Stimulated activated naive CD8-positive, alpha-beta T cell treated with anti-CD3 and anti-CD28 coated beads, Interleukin-15, Interleukin-2, amounts not matched to agents 100 ng/mL and 50 ng/mL, for 24 hours (primary cell): ENCODE data around the gene EPS8L2.
A peak's percentile ranks its signal among the peaks of the same experiment; 100 is the strongest.

Experiments used
- H3K27ac Mint-ChIP-seq: one replicate; pipeline ENCODE4 v1.8.0; 2021; ENCODE audit warnings: mild to moderate bottlenecking, mixed read lengths
- H3K27me3 Mint-ChIP-seq: one replicate; pipeline ENCODE4 v1.8.0; 2021; ENCODE audit warnings: mixed read lengths
- H3K36me3 Mint-ChIP-seq: one replicate; pipeline ENCODE4 v1.8.0; 2021; ENCODE audit warnings: low read depth, mixed read lengths
- H3K4me1 Mint-ChIP-seq: one replicate; pipeline ENCODE4 v1.8.0; 2021; ENCODE audit warnings: low read depth, mixed read lengths
- H3K4me3 Mint-ChIP-seq: one replicate; pipeline ENCODE4 v1.8.0; 2021; ENCODE audit warnings: mild to moderate bottlenecking, mixed read lengths
- H3K9me3 Mint-ChIP-seq: one replicate; pipeline ENCODE4 v1.8.0; 2021; ENCODE audit warnings: mixed read lengths

EPS8L2 gene

DNA sequence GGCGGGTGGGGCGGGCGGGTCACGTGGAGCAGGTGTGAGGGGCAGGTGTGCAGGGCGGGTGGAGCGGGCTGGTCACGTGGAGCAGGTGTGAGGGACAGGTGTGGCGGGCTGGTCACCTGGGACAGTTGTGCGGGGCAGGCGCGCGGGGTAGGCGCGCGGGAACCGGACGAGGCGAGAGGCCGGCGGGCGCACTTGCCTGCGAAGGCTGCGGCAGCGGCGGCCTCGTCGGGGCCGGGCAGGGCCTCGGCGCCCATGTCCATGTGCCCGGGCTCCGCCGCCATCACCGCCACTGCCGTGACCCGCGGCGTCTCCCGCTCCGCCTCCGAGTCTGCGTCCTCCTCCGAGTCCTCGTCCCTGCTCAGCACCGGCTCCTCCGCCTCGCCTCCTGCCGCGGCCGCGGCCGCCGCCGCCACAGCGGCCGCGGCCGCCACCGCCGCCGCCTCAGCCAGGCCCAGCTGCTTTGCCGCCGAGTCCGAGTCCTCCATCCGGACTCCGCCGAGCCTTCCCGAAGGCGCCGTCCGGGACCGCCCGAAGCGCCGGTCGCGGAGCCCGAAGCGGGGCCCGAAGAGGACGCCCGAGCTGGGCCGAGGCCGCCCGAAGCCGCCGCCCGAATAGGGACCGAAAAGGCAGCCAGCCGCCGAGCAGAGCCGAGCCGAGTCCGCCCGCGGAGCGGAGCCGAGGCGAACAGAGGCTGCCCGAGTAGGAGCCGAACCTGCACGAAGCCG lies 11.3 kb upstream of the EPS8L2 start, which contains the start of gene DEAF1:
TSS of gene DEAF1 (minus strand) at position 660 of the 725 bp plus-strand sequence. CDS start at position 485, 175 bp downstream.
- Mint-ChIP-seq H3K4me1 (peaks cover 52% of the 10 kb centered on the region), H3K9me3 (no peaks in the 10 kb centered on the region), H3K36me3 (peaks cover 15% of the 10 kb centered on the region), H3K27me3 (no peaks in the 10 kb centered on the region), H3K27ac (peak within 1 kb of the TSS; percentile 94), H3K4me3 (peak within 1 kb of the TSS; percentile 90)

DNA sequence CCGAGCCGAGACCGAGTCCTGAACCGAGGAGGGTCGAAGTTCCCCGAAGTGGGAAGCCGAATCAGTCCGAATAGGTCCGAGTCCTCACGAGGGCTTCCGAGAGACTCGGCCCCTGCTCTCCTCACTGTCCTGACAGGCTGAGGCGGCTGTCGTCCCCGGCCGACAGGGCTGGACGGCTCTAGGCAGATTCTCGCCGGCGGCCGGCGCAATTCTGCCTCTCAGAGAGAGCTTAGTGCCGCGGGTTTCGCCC lies 10.8 kb upstream of the EPS8L2 start:
- Mint-ChIP-seq H3K27me3 (no peaks in the 10 kb centered on the region), H3K9me3 (no peaks in the 10 kb centered on the region), H3K27ac (peak overlapping the region; percentile 94), H3K4me3 (peak overlapping the region; percentile 90), H3K4me1 (peaks cover 52% of the 10 kb centered on the region), H3K36me3 (peaks cover 15% of the 10 kb centered on the region)

DNA sequence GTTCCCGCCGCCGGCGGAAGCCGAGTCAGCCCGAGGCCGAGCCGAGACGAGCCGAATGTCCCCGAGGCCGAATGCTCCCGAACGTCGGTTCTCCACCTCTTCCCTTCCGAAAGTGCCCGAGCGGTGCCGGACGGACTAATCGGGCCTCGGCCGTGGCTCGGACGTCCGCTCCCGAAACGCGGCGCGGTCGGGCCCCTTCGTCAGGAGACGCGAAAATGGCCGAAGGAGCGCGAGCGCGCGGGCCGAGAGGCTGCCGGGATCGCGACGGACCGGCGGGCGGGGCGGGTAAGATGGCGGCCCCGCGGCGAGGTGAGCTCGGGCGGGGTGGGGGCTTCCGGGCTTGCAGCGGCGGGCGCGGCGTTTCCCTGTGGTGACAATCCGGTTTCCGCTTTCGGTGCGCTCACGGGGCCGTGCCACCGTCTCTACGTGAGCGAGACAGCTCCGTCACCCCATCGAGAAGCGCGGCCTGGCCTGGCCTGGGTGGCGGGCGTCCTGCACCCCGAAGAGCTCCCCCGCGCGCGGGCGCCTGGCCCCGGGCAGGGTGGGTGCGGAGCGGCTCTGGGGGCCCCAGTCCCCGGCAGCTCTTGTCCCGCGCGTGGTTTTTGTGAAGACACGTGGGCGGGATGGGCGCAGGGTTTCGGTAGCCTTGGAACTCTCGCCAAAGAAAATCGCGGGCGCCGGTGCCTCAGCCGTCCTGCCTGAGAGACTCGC lies 10.3 kb upstream of the EPS8L2 start, which contains the start of gene TMEM80:
TSS of gene TMEM80 (plus strand) at position 279 of the 711 bp plus-strand sequence. CDS start at position 291, 12 bp downstream.
- Mint-ChIP-seq H3K4me1 (peaks cover 51% of the 10 kb centered on the region), H3K4me3 (peak within 1 kb of the TSS; percentile 90), H3K27ac (peak within 1 kb of the TSS; percentile 94), H3K9me3 (no peaks in the 10 kb centered on the region), H3K36me3 (peaks cover 14% of the 10 kb centered on the region), H3K27me3 (no peaks in the 10 kb centered on the region)

DNA sequence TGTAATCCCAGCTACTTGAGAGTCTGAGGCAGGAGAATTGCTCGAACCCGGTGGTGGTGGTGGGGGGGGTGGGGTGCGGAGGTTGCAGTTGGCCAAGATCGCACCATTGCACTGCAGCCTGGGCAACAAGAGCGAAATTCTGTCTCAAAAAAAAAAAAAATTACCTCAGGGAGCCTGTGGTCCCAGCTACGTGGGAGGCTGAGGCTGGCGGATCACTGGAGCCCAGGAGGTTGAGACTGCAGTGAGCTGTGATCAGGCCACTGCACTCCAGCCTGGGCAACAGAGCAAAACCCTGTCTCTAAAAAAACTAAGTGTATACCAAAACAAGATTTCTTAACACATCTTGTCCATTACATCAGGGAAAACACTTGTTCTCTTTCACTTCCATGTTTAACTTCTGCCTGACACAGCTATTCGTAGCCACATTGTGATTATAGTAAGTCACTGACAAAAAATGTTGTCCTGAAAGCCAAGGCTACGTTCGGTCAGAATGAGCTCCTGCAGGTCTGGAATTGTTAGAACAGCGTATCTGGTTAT lies 9.0 kb upstream of the EPS8L2 start:
- Mint-ChIP-seq H3K4me3 (peak overlapping the region; percentile 90), H3K4me1 (peaks cover 40% of the 10 kb centered on the region), H3K36me3 (peaks cover 5% of the 10 kb centered on the region), H3K9me3 (no peaks in the 10 kb centered on the region), H3K27ac (peak overlapping the region; percentile 34), H3K27me3 (no peaks in the 10 kb centered on the region)

DNA sequence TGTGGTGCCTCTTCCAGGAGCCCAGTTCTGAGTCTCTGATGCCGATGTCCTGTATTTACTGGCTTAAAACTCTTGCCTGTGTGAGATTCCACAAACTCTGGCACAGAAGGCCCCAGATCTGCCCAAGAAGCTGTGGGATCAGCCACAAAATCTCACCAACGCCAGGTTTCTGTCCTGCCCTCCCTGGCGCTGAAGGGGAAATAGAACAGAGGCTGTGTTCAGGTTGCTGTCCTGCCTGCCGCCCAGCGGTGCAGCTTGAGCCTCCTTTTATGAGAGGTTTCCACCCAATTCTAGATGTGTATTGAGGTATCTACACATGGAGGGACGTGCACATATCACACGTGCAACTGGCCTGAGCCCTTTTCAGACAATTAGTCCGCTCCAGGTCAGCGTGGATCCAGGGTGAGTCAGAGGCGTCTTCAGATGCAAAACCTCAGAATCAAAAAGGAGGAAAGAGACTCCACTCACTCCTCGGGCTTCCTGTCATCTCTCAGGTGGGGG lies 8.2 kb upstream of the EPS8L2 start:
- H3K27me3 Mint-ChIP-seq = no peaks in the 10 kb centered on the region
- H3K27ac Mint-ChIP-seq = peak overlapping the region; percentile 43
- no peaks in the 10 kb centered on the region for H3K9me3 Mint-ChIP-seq
- H3K36me3 Mint-ChIP-seq = peaks cover 4% of the 10 kb centered on the region
- peaks cover 34% of the 10 kb centered on the region for H3K4me1 Mint-ChIP-seq
- H3K4me3 Mint-ChIP-seq = no peak overlapping the region

DNA sequence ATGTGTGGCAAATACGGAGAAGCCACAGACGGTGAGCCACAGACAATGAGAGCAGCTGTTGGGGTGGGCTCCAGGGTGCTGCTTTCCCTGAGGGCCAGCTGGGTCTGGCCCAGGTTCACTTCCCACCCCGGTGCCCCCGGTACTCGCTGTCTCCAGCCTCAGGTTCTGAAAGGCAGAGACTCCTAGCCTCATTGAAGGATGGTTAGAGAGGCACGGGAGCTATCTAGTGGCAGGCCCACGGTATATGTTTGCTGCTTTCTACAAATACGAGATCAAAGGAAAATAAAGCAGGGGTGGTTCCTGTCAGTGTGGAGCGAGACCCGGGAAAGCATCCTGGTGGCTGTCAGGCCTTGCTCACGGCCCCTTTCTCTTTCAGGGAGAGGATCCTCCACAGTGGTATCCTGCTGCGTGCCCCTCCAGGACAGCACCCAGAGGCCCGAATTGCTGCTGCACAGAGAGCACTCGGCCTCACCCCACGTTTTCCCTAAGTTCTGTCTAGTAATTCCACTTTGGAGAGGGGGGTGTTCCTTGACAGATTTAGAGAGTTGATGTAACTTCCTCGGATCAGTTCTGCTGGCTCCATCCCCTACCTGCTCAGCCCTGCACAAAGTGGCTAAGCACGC lies 7.4 kb upstream of the EPS8L2 start:
- H3K27me3 Mint-ChIP-seq = no peaks in the 10 kb centered on the region
- H3K4me3 Mint-ChIP-seq = no peak overlapping the region
- H3K27ac Mint-ChIP-seq = peak overlapping the region; percentile 43
- H3K9me3 Mint-ChIP-seq = no peaks in the 10 kb centered on the region
- H3K36me3 Mint-ChIP-seq = no peaks in the 10 kb centered on the region
- H3K4me1 Mint-ChIP-seq = peaks cover 27% of the 10 kb centered on the region

DNA sequence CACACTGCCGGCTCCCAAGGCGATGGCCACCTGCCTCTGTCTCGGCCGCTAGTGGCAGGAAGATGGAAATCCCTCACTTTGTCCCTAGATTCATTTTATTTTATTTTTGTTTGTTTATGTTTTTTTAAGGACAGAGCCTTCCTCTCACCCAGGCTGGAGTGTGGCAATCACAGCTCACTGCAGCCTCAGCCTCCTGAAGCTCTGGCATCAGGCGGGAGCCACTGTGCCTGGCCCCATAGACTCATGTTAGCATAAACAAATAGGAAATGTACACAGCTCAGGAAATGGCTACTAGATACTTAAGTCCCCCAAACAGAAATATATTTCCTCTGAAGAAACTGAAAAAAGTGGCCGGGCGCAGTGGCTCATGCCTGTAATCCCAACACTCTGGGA lies 6.9 kb upstream of the EPS8L2 start:
- Mint-ChIP-seq H3K9me3 (no peaks in the 10 kb centered on the region), H3K27ac (no peak overlapping the region), H3K4me1 (peaks cover 26% of the 10 kb centered on the region), H3K36me3 (no peaks in the 10 kb centered on the region), H3K27me3 (no peaks in the 10 kb centered on the region), H3K4me3 (no peak overlapping the region)

DNA sequence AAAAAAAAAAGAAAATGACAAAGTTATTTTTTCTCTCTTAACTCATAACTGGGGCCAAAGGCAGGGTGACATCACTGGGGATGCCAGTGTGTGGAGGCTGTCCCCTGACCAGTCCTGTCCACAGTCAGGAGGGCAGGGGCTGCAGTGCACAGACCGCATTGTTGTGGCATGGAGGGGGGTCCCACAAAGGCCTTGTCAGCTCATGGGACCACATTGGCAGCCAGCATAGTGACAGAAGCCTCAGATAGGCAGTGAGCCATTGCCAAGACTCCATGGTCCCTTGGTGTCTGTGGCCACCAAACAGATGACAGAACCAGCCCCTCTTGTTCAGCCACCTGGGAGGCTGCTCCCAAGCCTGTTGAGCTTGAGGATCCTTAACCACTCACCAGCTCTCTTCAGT lies 6.3 kb upstream of the EPS8L2 start:
- no peaks in the 10 kb centered on the region for H3K9me3 Mint-ChIP-seq
- H3K36me3 Mint-ChIP-seq = no peaks in the 10 kb centered on the region
- H3K4me3 Mint-ChIP-seq = no peak overlapping the region
- H3K27ac Mint-ChIP-seq = peak overlapping the region; percentile 45
- no peaks in the 10 kb centered on the region for H3K27me3 Mint-ChIP-seq
- H3K4me1 Mint-ChIP-seq = peaks cover 26% of the 10 kb centered on the region

DNA sequence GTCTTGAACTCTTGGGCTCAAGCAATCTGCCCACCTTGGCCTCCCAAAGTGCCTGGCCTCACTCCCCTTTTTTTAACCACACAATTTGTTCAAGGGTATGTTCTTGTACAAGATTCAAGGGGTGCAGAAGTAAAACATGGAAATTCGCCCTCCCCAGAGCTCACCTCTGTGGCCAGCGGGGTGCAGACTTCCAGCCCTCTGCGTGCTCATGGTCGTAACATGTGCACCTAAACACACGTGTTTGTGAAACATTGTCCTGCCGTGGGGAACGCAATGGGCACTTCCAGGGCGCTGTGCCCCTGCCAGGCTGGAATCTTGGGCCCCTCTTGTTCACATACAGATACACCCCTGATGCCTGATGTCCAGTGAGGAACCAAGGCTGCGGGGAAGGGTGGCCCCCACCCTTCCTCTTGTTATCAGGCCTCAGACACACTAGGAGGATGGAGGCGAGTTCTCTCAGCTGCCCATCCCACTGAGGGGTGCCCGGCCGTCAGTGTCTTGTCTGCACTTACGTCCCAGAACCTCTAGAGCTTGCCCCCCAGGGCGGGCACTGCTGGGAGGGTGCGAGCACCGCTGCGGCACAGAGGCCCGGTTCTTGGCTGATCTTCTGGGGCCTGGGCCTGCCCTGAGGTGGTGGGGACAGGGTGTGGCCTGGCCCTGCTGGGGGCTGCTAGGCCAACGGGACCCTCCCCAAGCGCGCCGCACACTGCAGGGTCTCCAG lies 4.1 kb upstream of the EPS8L2 start:
- no peak overlapping the region for H3K4me3 Mint-ChIP-seq
- no peaks in the 10 kb centered on the region for H3K9me3 Mint-ChIP-seq
- H3K4me1 Mint-ChIP-seq = peaks cover 17% of the 10 kb centered on the region
- H3K27ac Mint-ChIP-seq = no peak overlapping the region
- no peaks in the 10 kb centered on the region for H3K27me3 Mint-ChIP-seq
- H3K36me3 Mint-ChIP-seq = no peaks in the 10 kb centered on the region

DNA sequence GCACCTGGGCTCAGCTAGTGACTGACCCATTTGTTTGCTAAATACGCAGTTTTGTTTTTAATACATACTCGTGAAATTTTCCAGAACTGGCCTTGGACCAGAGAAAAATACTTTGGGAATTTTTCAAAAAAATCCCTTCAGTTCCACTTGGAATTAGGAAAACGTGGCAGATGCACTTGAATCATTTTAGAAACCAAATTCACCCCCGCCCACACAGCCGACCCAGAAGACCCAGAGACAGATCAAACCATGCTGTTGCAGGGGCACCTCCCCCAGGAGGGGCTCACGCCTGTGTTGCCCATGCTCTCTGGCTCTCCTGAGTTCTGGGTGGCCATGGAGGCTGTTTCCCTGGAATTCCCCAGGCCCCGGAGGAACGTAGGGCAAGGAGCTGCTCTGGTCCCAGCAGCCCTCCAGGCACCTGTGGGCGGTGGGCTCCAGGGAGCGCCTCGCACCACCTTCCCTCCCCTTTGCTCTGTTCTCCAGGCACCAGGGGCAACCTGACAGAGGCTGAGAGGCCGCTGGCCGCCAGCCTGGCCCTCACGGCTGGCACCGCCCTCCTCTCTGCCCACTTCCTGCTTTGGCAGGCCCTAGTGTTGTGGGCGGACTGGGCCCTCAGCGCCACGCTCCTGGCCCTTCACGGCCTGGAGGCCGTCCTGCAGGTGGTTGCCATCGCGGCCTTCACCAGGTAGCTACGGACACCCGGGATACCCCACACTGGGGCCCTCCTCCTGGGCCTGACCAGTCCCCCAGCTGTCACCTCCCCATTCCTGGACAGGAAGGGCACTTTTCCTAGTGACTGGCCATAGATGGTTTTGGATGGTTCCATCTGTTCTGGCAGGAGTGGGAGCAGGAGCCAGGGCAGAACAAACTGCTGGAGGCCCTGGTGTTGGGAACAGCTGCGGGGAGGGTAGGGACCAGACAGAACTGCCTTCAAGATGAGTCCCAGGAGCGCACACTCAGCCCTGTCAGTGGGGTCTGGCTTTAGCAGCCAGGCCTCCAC lies 3.3 kb upstream of the EPS8L2 start:
- Mint-ChIP-seq H3K36me3 (no peaks in the 10 kb centered on the region), H3K27ac (no peak overlapping the region), H3K4me1 (peaks cover 9% of the 10 kb centered on the region)

DNA sequence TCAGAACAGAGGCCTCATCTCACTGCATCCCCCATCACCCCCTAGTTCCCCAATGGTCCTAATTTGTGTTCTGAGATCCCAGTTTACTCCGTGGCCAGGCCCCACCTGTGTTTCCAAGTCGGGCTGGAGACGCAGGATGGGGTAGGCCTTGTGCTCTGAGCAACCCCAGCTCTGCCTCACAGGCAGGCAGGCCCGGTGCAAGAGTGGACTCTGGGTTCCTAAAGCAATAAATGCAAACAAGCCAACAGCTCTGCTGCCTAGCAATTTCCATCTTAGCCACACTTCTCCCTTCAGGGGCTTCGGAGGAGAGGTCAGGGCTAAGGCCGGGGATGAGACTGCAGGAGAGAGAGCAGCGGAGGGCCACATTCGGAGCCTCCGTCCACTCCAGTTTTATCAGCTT lies 2.5 kb upstream of the EPS8L2 start:
- H3K27ac Mint-ChIP-seq = no peak overlapping the region
- H3K27me3 Mint-ChIP-seq = peaks cover 3% of the 10 kb centered on the region
- no peak overlapping the region for H3K4me3 Mint-ChIP-seq
- no peaks in the 10 kb centered on the region for H3K36me3 Mint-ChIP-seq
- no peaks in the 10 kb centered on the region for H3K9me3 Mint-ChIP-seq
- H3K4me1 Mint-ChIP-seq = peaks cover 3% of the 10 kb centered on the region

More for the DNA sequence above, 3.3 kb upstream of the EPS8L2 start:
- peaks cover 3% of the 10 kb centered on the region for H3K27me3 Mint-ChIP-seq
- no peak overlapping the region for H3K4me3 Mint-ChIP-seq
- no peaks in the 10 kb centered on the region for H3K9me3 Mint-ChIP-seq

DNA sequence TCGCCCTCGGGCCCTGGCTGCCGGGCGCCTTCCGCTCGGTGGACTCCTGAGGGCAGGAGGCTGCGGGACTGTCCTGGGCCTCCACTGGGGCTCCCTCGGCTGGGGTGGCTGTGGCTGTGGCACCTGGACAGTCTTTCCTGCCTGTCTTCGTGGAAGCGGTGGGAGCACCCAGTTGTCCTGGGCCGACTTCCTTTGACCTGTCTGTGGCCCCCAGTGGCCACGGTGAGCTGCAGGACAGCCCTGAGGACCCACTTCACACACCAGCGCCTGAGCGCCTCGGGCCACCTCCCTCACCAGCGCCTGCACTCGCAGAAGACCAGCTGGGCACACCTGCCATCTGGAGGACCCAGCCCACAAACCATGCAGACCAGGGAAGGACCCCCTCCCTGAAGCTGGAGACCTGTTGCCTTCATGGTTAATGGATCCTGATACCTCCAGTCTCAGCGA lies 1.8 kb upstream of the EPS8L2 start:
- Mint-ChIP-seq H3K4me1 (peaks cover 3% of the 10 kb centered on the region), H3K9me3 (no peaks in the 10 kb centered on the region), H3K4me3 (no peak overlapping the region), H3K27ac (no peak overlapping the region), H3K27me3 (peaks cover 3% of the 10 kb centered on the region), H3K36me3 (no peaks in the 10 kb centered on the region)

DNA sequence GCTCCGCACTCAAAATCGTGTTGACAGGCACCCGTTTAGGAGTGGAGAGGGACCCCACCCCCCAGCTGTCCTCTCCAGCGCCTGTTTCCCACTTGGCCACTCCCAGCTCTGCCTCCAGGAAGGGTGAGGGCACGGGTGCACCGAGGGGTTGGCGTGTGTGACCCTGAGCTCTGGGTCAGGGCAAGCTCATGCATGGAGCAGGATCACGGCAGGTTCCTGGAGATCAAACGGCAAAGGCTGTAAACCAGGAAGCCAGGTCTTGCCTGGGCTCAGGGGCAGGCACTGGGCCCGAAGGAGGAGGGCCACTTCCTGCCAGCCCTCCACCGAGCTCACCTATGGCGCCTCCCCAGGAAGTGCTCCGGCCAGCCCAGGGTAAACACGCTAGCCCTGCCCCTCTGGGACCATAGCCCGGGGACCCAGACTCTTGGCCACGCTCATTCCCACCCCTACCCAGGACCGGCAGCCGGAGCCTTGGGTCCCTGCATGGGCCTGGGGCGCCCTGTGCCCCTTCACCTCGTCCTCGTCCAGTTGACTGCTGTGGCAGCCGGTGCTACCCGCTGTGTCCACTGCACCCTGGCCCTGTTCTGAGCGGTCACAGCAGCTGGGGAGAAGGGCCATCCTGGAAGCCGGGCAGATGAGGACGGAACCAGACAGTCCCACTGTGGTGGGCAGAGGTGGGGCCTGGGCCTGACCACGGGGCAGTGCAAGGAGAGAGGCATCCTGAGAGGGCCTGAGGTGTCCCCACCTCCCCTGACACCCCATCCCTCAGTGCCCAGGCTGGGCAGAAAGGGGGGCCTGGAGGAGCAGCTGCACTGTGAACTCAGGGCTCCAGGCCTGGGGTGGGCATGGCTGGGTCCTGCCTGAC lies 1.0 kb upstream of the EPS8L2 start:
- H3K4me1 Mint-ChIP-seq = peaks cover 3% of the 10 kb centered on the region
- no peaks in the 10 kb centered on the region for H3K9me3 Mint-ChIP-seq
- no peak overlapping the region for H3K27ac Mint-ChIP-seq
- no peak overlapping the region for H3K4me3 Mint-ChIP-seq
- H3K36me3 Mint-ChIP-seq = no peaks in the 10 kb centered on the region
- peaks cover 3% of the 10 kb centered on the region for H3K27me3 Mint-ChIP-seq
